GM20000 (cell line): Measurements from ENCODE around the gene PHRF1.
A peak's percentile ranks its signal among the peaks of the same experiment; 100 is the strongest.

Experiments used
- DNase-seq: peaks from one replicate; pipeline ENCODE4 v3.0.0; 2012; ENCODE audit warnings: low spot score
- CTCF ChIP-seq: IDR thresholded peaks from 2 replicates; pipeline ENCODE4 v1.5.1; 2012; ENCODE audit warnings: mild to moderate bottlenecking, control low read depth; ENCODE audit errors: extremely low read depth, missing control alignments

Gene PHRF1

DNA sequence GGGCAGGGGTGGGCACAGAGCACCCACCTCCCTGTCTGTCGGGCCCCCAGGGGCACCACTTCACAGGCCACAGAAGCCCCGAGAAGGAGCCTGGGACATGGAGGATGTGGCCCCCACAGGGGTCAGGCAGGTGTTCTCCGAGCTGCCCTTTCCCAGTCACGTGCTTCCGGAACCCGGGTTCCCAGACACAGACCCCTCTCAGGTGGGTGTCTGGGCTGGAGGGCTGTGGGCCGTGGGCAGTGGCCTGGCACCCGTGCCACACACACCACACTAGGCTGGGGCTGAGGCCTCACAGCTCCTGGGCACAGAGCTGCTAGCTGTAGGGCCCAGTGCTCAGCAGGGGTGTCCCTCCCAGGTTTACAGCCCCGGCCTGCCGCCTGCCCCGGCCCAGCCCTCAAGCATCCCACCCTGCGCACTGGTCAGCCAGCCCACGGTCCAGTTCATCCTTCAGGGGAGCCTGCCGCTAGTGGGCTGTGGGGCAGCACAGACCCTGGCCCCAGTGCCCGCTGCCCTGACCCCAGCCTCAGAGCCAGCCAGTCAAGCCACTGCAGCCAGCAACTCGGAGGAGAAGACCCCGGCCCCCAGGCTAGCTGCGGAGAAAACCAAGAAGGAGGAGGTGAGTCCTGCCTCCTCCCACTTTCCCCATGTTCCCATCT, 34.0 kb downstream of the PHRF1 start:
- DNase-seq: no peak
- no peak for TF ChIP-seq CTCF

GRCh38 chr11:611001-611996, 35.0 kb downstream of the PHRF1 start:
- DNase-seq: no peak
- TF ChIP-seq CTCF: no peak

DNA sequence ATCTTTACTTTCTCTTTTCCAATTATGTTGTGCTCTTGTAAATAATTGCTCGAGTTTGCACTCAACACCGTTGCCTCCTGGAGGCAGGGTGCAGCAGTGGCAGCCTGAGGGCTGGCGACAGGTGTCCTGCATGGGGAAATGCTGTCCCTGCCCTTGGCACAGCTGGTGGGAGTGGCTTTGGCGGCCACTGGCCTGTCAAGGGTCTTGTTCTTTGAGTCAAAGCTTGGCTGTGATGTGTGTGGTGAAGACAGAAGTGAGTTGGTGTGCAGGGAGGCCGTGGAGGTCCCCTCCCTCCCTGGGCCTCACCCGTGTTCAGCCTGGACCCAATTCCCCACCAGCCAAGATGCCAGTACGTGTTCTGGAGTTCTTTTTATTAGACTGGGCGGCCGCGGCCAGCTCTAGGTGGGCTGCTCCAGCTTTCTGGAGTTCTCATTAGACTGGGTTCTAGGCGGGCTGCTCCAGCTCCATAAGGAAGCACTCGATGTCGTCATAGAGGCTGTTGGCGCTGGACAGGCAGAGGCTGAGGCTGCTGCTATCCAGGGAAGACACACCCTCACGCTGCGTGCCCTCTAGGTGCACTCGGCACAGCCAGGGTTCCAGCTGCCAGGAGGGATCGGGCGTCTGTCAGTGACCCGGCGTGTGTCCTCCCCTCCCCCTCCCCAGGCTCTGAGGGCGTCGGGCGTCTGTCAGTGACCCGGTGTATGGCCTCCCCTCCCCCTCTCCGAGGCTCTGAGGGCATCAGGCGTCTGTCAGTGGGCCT, 36.1 kb downstream of the PHRF1 start:
- DNase-seq: no peak

DNA sequence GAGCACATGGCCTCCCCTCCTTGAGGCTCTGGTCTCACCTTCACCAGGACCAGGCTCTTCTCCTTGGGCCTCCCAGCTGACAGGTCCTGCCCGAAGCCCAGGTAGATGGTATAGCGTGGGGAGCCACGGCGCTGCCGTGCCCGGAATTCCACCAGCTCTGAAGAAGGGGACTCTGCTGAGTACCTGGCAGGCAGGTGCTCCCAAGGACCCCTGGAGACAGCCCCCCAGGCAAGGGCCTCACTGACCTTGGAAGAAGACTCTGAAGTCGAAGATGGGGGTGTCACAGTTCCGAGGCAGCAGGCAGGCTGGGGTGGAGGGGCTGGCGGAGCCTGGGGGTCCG, 36.7 kb downstream of the PHRF1 start:
- no peak for DNase-seq
- no peak for TF ChIP-seq CTCF

More for the DNA sequence above, 36.1 kb downstream of the PHRF1 start:
- peak; percentile 12 for TF ChIP-seq CTCF

DNA sequence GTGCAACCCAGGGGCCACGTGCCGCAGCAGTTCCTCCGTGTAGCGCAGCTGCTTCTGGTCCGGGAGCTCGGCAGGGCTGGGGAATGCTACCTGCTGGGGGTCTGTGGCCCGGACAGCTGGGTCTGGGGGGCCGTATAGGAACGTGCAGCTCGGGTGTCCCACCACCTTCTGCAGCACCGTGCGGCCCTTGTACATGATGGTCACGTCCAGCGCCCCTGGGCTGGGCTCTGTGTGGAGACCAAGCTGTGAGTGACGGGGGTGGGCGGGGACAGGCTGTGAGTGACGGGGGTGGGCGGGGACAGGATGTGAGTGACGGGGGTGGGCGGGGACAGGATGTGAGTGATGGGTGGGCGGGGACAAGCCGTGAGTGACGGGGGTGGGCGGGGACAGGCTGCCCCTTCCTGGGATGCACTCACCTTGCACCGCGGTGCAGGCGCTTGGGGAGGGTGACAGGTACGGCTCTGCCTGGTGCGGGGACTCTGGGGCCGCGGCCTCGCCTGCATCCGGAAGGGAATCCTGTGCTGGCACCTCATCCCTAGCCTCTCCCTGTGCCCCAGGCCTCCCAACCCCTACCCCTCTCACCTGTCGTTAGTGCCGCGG, 37.2 kb downstream of the PHRF1 start:
- peak; percentile 86 for DNase-seq
- no peak for TF ChIP-seq CTCF

DNA sequence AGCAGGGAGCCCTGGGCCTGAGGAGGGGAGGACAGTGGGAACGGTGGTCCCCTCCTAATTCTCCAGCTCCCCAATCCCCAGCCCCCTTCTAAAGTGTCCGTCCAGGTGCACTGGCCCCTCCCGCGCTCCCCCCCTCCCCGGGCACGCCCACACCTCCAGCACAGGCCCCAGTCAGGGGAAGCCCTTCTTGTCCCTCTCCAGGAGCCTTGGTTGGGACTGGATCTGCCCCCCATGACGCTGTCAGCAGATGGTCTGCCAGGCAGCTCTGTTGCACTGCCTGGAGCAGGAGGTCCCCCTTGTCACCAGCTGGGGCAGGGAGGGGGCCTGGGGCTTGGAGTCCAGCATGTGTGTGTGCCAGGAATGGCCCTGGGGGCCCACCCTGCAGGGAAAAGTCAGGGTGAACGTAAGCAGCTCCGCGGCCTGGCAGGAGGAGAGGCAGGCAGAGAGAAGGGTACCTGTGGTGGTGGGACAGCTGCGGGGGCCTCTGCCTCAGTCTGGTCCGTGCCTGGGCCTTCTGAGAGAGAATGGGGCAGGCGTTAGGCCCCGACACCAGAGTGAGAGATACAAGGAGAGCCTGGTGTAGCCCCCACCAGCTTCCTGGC, 37.9 kb downstream of the PHRF1 start:
- no peak for DNase-seq
- no peak for TF ChIP-seq CTCF
